Keratinocyte (primary cell): ENCODE measurements around the gene LMNTD1. TPM values are rescaled to one million over a fixed set of nuclear protein-coding genes. Genes with fewer than 3 reads are reported as not detected.
A peak's percentile ranks its signal among the peaks of the same experiment; 100 is the strongest.
"Not testable (repeated sequence)": the region's sequence is repeated elsewhere in the genome, so short reads cannot be mapped to it uniquely, and the experiment has no call there.

Source experiments
- DNase-seq: peaks from one replicate; pipeline ENCODE4 v3.0.0-alpha.2; 2011; ENCODE audit warnings: low read depth, missing footprints, low spot score
- FAIRE-seq: peaks from 2 replicates; lab custom pipeline; 2011; peaks lifted over from hg19 to GRCh38; lab: Jason Lieb, UNC
- H2AFZ ChIP-seq: 2 replicates; pipeline ENCODE4 v1.6.0; 2012; ENCODE audit warnings: low read length, control low read depth, inconsistent platforms; ENCODE audit not compliant: control insufficient read depth
- H3K27ac ChIP-seq: 2 replicates; pipeline ENCODE4 v1.5.1; 2011; ENCODE audit warnings: low read length; ENCODE audit not compliant: control insufficient read depth, insufficient read depth
- H3K27me3 ChIP-seq: 3 replicates; pipeline ENCODE4 v1.6.0; 2011; ENCODE audit warnings: low read length; ENCODE audit not compliant: control insufficient read depth, insufficient read depth; ENCODE audit errors: extremely low read depth
- H3K36me3 ChIP-seq, 2 experiments: 2 replicates in 1 of 2; 3 replicates in 1 of 2; pipeline ENCODE4 v1.5.1; 2011; ENCODE audit warnings: low read length in 2 of 2, mild to moderate bottlenecking in 1 of 2; ENCODE audit not compliant: control insufficient read depth in 2 of 2, insufficient read depth in 2 of 2; ENCODE audit errors: extremely low read depth in 1 of 2
- H3K4me1 ChIP-seq: 3 replicates; pipeline ENCODE4 v1.5.1; 2011; ENCODE audit warnings: low read length; ENCODE audit not compliant: control insufficient read depth, insufficient read depth; ENCODE audit errors: extremely low read depth
- H3K4me2 ChIP-seq: 3 replicates; pipeline ENCODE4 v1.6.0; 2011; ENCODE audit warnings: low read depth, low read length; ENCODE audit not compliant: control insufficient read depth, insufficient read depth; ENCODE audit errors: extremely low read depth
- H3K4me3 ChIP-seq, 3 experiments: fragments of 200-600 bp in 1 of 3; sonication (generic) in 1 of 3; 2 replicates in 2 of 3; 3 replicates in 1 of 3; pipeline ENCODE4 v1.5.1; 2011 to 2016; ENCODE audit warnings: low read length in 3 of 3, mild to moderate bottlenecking in 3 of 3, control low read depth in 2 of 3, inconsistent platforms in 1 of 3, low read depth in 1 of 3, mixed read lengths in 1 of 3, mixed run types in 1 of 3, moderate library complexity in 1 of 3; ENCODE audit not compliant: control insufficient read depth in 2 of 3, insufficient read depth in 2 of 3; ENCODE audit errors: extremely low read depth in 1 of 3
- H3K79me2 ChIP-seq: 2 replicates; pipeline ENCODE4 v1.6.0; 2012; ENCODE audit warnings: low read length; ENCODE audit not compliant: control insufficient read depth, insufficient read depth
- H3K9ac ChIP-seq: 3 replicates; pipeline ENCODE4 v1.6.0; 2011; ENCODE audit warnings: low read length; ENCODE audit not compliant: control insufficient read depth, insufficient read depth; ENCODE audit errors: extremely low read depth
- H3K9me1 ChIP-seq: 3 replicates; pipeline ENCODE4 v1.6.0; 2011; ENCODE audit warnings: low read length; ENCODE audit not compliant: control insufficient read depth, insufficient read depth; ENCODE audit errors: extremely low read depth
- H3K9me3 ChIP-seq: 2 replicates; pipeline ENCODE4 v1.5.1; 2012; ENCODE audit warnings: low read depth, low read length; ENCODE audit not compliant: control insufficient read depth
- H4K20me1 ChIP-seq: 3 replicates; pipeline ENCODE4 v1.6.0; 2011; ENCODE audit warnings: low read length; ENCODE audit not compliant: control insufficient read depth, insufficient read depth; ENCODE audit errors: extremely low read depth
- CTCF ChIP-seq, 3 experiments: IDR thresholded peaks in 1 of 3; conservative IDR thresholded peaks in 1 of 3; optimal IDR thresholded peaks in 1 of 3; 2 replicates in 2 of 3; 3 replicates in 1 of 3; pipeline versions ENCODE3 to v1.5.1; 2011; ENCODE audit warnings: low read length in 3 of 3, mild to moderate bottlenecking in 3 of 3, moderate library complexity in 2 of 3, control low read depth in 1 of 3, inconsistent platforms in 1 of 3; ENCODE audit not compliant: insufficient read depth in 2 of 3; ENCODE audit errors: extremely low read depth in 1 of 3
- EZH2 ChIP-seq: IDR thresholded peaks from one replicate; pipeline ENCODE4 v1.6.1; 2012; ENCODE audit warnings: inconsistent platforms, mild to moderate bottlenecking, low read length, moderate library complexity
- dilution Hi-C: fragments of 300-500 bp; cut with MboI; formaldehyde crosslinking; loops from one replicate; pipeline ENCODE4 v1.7.0; 2020; ENCODE audit warnings: low sequenced_read_pairs; ENCODE audit not compliant: extremely low pct_ligation_motif_present
- polyA plus RNA-seq, 5 experiments: library from polyadenylated mRNA; depleted of rRNA in 3 of 5; stranded (reverse) in 3 of 5; stranded (forward) in 1 of 5; unstranded in 1 of 5; fragments of >200 nt; gene quantifications; 1 replicate in 1 of 5; 2 replicates in 3 of 5; 3 replicates in 1 of 5; pipeline versions ENCODE4 v1.2.1 to v1.2.3, GENCODE V29; 2011 to 2012; ENCODE audit warnings: missing spikeins in 2 of 5, low read depth in 1 of 5, low replicate concordance in 1 of 5

LMNTD1 gene
- polyA plus RNA-seq, 1 donor (not counting 4 experiments of a cell fraction or from before 2014, with no cell fraction given) = 0.42 TPM

GRCh38 chr12:25491396-25492325 is 61.4 kb downstream of the LMNTD1 start:
- no peak overlapping the region for H3K4me3 ChIP-seq
- DNase-seq (no peak), FAIRE-seq (no peak)
- H3K9ac ChIP-seq = no peak overlapping the region
- H3K27ac ChIP-seq = no peak overlapping the region
- H4K20me1 ChIP-seq = no peaks in the 10 kb centered on the region
- no peak for TF ChIP-seq CTCF (optimal IDR thresholded peaks at IDR 0.05 in 1 of 3, IDR thresholded peaks at IDR 0.05 in 1 of 3, conservative IDR thresholded peaks at IDR 0.05 in 1 of 3; ENCODE audit: extremely low read depth in 1 of 3, insufficient read depth in 2 of 3, low read length in 3 of 3)
- TF ChIP-seq EZH2 = no peak
- H3K27me3 ChIP-seq = no peaks in the 10 kb centered on the region
- no peaks in the 10 kb centered on the region for H3K79me2 ChIP-seq
- H3K4me1 ChIP-seq = peaks cover 16% of the 10 kb centered on the region
- no peaks in the 10 kb centered on the region for H3K9me1 ChIP-seq
- no peaks in the 10 kb centered on the region for H3K9me3 ChIP-seq
- no peak overlapping the region for H3K4me2 ChIP-seq
- dilution Hi-C loops = no loop called here
- no peak overlapping the region for H2AFZ ChIP-seq
- no peaks in the 10 kb centered on the region for H3K36me3 ChIP-seq

- Histone ChIP-seq H3K9ac (peak overlapping the region; percentile 33), H3K4me2 (peak overlapping the region; percentile 33), H2AFZ (peak overlapping the region; percentile 6), H3K4me3 (peak overlapping the region in 2 of 3 experiments; percentile 2 to 10), H3K27ac (peak overlapping the region; percentile 75)
- H3K9me3 ChIP-seq, H3K4me1 ChIP-seq, H3K79me2 ChIP-seq, H4K20me1 ChIP-seq, dilution Hi-C loops, H3K36me3 ChIP-seq, H3K9me1 ChIP-seq, DNase-seq, H3K27me3 ChIP-seq, FAIRE-seq: not testable (repeated sequence)
These were observed 63.9 kb downstream of the LMNTD1 start for GRCh38 chr12:25488956-25489870.
